ENCODE measurements around the gene PMP22. TPM values are rescaled to one million over a fixed set of nuclear protein-coding genes. Genes with fewer than 3 reads are reported as not detected.

PMP22 gene
- total RNA-seq, 4 donors from 2014 or later, result 171 to 253 (median 237) TPM

GRCh38 chr17:15250135-15250860 is 14.8 kb downstream of the PMP22 start:
- DNase-seq (ENCODE audit: extremely low spot score), result peak; percentile 42
- Histone ChIP-seq H3K4me3 (no peak overlapping the region), H3K4me1 (peaks cover 90 to 98% (median 94%) of the 10 kb centered on the region in 4 donors)

GRCh38 chr17:15249487-15249886 is 15.6 kb downstream of the PMP22 start:
- Histone ChIP-seq H3K27me3 (no peaks in the 10 kb centered on the region), H3K9me3 (no peaks in the 10 kb centered on the region), H3K4me3 (no peak overlapping the region), H3K27ac (replicated peaks in 1 of 4) (no peak overlapping the region), H3K36me3 (peaks cover 33 to 89% (median 64%) of the 10 kb centered on the region in 4 donors), H3K4me1 (peaks cover 90 to 98% (median 94%) of the 10 kb centered on the region in 4 donors)
- peak; percentile 45 for DNase-seq (ENCODE audit: extremely low spot score)
- 51% methylated on average over 5 of the region's 5 CpGs for WGBS
- intact Hi-C loops (cut with DNase I), result no loop called here
- TF ChIP-seq EP300 (IDR thresholded peaks at IDR 0.05) (no peak), POLR2AphosphoS5 (IDR thresholded peaks at IDR 0.05) (no peak), CTCF (IDR thresholded peaks at IDR 0.05) (no peak), POLR2A (IDR thresholded peaks at IDR 0.05; ENCODE audit: low read depth) (no peak)

More at GRCh38 chr17:15250135-15250860, 14.8 kb downstream of the PMP22 start:
- no peaks in the 10 kb centered on the region for H3K9me3 ChIP-seq
- no peaks in the 10 kb centered on the region for H3K27me3 ChIP-seq
- TF ChIP-seq EP300 (IDR thresholded peaks at IDR 0.05) (no peak), POLR2A (IDR thresholded peaks at IDR 0.05; ENCODE audit: low read depth) (no peak), POLR2AphosphoS5 (IDR thresholded peaks at IDR 0.05) (no peak), CTCF (IDR thresholded peaks at IDR 0.05) (no peak)
- H3K36me3 ChIP-seq, result peaks cover 37 to 93% (median 70%) of the 10 kb centered on the region in 4 donors
- H3K27ac ChIP-seq (replicated peaks in 1 of 4), result peak overlapping the region in 1 of 4 donors; percentile 8
- intact Hi-C loops (cut with DNase I), result no loop called here
- WGBS, result 72% methylated on average over 11 of the region's 11 CpGs

- Histone ChIP-seq H3K36me3 (peaks cover 20 to 74% (median 50%) of the 10 kb centered on the region in 4 donors), H3K9me3 (no peaks in the 10 kb centered on the region), H3K4me3 (no peak overlapping the region), H3K4me1 (peaks cover 79 to 86% (median 82%) of the 10 kb centered on the region in 4 donors), H3K27ac (replicated peaks in 1 of 4) (no peak overlapping the region), H3K27me3 (no peaks in the 10 kb centered on the region)
- peak; percentile 66 for DNase-seq (ENCODE audit: extremely low spot score)
- 93% methylated on average over 7 of the region's 8 CpGs for WGBS
- intact Hi-C loops (cut with DNase I), result no loop called here
- peak in 1 of 3 experiments; percentile 28 for TF ChIP-seq CTCF (IDR thresholded peaks at IDR 0.05)
- TF ChIP-seq POLR2A (IDR thresholded peaks at IDR 0.05; ENCODE audit: low read depth), result no peak
- TF ChIP-seq EP300 (IDR thresholded peaks at IDR 0.05), result no peak
These were observed 17.1 kb downstream of the PMP22 start for GRCh38 chr17:15247891-15248529.

GRCh38 chr17:15245054-15245453 is 20.1 kb downstream of the PMP22 start:
- H3K27me3 ChIP-seq, result no peaks in the 10 kb centered on the region
- no peak for DNase-seq (ENCODE audit: extremely low spot score)
- H3K4me3 ChIP-seq, result no peak overlapping the region
- peaks cover 0 to 6% (median 0%) of the 10 kb centered on the region in 4 donors for H3K9me3 ChIP-seq
- WGBS, result 59% methylated on average over 5 of the region's 5 CpGs
- peaks cover 8 to 54% (median 26%) of the 10 kb centered on the region in 4 donors for H3K36me3 ChIP-seq
- peaks cover 62 to 75% (median 70%) of the 10 kb centered on the region in 4 donors for H3K4me1 ChIP-seq
- intact Hi-C loops (cut with DNase I), result no loop called here
- H3K27ac ChIP-seq (replicated peaks in 1 of 4), result no peak overlapping the region
- TF ChIP-seq POLR2AphosphoS5 (IDR thresholded peaks at IDR 0.05) (no peak), EP300 (IDR thresholded peaks at IDR 0.05) (no peak), CTCF (IDR thresholded peaks at IDR 0.05) (no peak), POLR2A (IDR thresholded peaks at IDR 0.05; ENCODE audit: low read depth) (no peak)
